NB4 (cell line): ENCODE measurements around the gene ARL10.
A peak's percentile ranks its signal among the peaks of the same experiment; 100 is the strongest.

Experiments used
- DNase-seq: peaks from one replicate; pipeline ENCODE4 v3.0.0; 2010; ENCODE audit warnings: low read depth
- H3K4me3 ChIP-seq: one replicate; pipeline ENCODE4 v1.5.1; 2011; ENCODE audit warnings: mild to moderate bottlenecking, low read depth, low read length, moderate library complexity
- CTCF ChIP-seq: IDR thresholded peaks from one replicate; pipeline ENCODE4 v1.5.1; 2012; ENCODE audit warnings: low read depth, low read length
- MAX ChIP-seq: IDR thresholded peaks from 2 replicates; pipeline ENCODE4 v1.6.1; 2011; ENCODE audit warnings: low read depth, low read length
- MYC ChIP-seq: IDR thresholded peaks from 2 replicates; pipeline ENCODE4 v1.6.1; 2011; ENCODE audit warnings: low read depth, low read length
- POLR2A ChIP-seq: IDR thresholded peaks from 2 replicates; pipeline ENCODE4 v1.6.1; 2011; ENCODE audit warnings: mild to moderate bottlenecking; ENCODE audit not compliant: insufficient read length; ENCODE audit errors: extremely low read depth

Gene ARL10

GRCh38 chr5:176389135-176390123 is 24.1 kb downstream of the ARL10 start:
- DNase-seq: no peak
- peak overlapping the region; percentile 95 for H3K4me3 ChIP-seq

GRCh38 chr5:176391479-176391878 is 26.2 kb downstream of the ARL10 start:
- H3K4me3 ChIP-seq: no peak overlapping the region
- no peak for DNase-seq
- no peak for TF ChIP-seq MAX
- peak; percentile 3 for TF ChIP-seq CTCF

More at GRCh38 chr5:176389135-176390123, 24.1 kb downstream of the ARL10 start:
- TF ChIP-seq POLR2A (peak; percentile 77), MAX (no peak)

- H3K4me3 ChIP-seq: no peak overlapping the region
- TF ChIP-seq MAX (peak; percentile 44; the same call in 1 of the 2 replicates), POLR2A (no peak)
- peak; percentile 88 for DNase-seq
Measured at GRCh38 chr5:176391999-176392398, 26.7 kb downstream of the ARL10 start.

- DNase-seq: no peak
Measured at GRCh38 chr5:176392526-176392925, 27.2 kb downstream of the ARL10 start.

GRCh38 chr5:176394096-176394495 is 28.8 kb downstream of the ARL10 start:
- H3K4me3 ChIP-seq: no peak overlapping the region
- no peak for TF ChIP-seq CTCF
- TF ChIP-seq MAX: no peak
- no peak for TF ChIP-seq POLR2A
- no peak for TF ChIP-seq MYC
- DNase-seq: no peak

More at GRCh38 chr5:176392526-176392925, 27.2 kb downstream of the ARL10 start:
- TF ChIP-seq POLR2A (no peak), CTCF (no peak), MYC (no peak), MAX (no peak)
- H3K4me3 ChIP-seq: no peak overlapping the region

- TF ChIP-seq POLR2A: no peak
- no peak for TF ChIP-seq MYC
- no peak for TF ChIP-seq CTCF
- no peak for TF ChIP-seq MAX
- no peak for DNase-seq
- no peak overlapping the region for H3K4me3 ChIP-seq
Measured at GRCh38 chr5:176394881-176395675, 29.8 kb downstream of the ARL10 start.
